MM.1S (cell line): ENCODE results near the gene CAMSAP1.

Experiments
- DNase-seq: peaks from one replicate; pipeline ENCODE4 v3.0.0-alpha.2; 2015
- H2AFZ ChIP-seq: fragments of 300-600 bp; sonication (generic); 2 replicates; pipeline ENCODE4 v1.6.0; 2016; ENCODE audit warnings: antibody characterized with exemption, low read length
- H3F3A ChIP-seq: fragments of 300-600 bp; sonication (generic); 2 replicates; pipeline ENCODE4 v1.6.1; 2016; ENCODE audit warnings: mild to moderate bottlenecking, antibody characterized with exemption, low read length, moderate library complexity, mixed read lengths; ENCODE audit not compliant: insufficient read depth
- H3K27ac ChIP-seq: fragments of 300-600 bp; sonication (generic); 2 replicates; pipeline ENCODE4 v1.5.1; 2016; ENCODE audit warnings: mild to moderate bottlenecking, low read length
- H3K27me3 ChIP-seq: fragments of 300-600 bp; sonication (generic); replicated peaks from 2 replicates; pipeline ENCODE4 v1.6.0; 2016; ENCODE audit warnings: low read length; ENCODE audit not compliant: insufficient read depth
- H3K36me3 ChIP-seq: fragments of 300-600 bp; sonication (generic); replicated peaks from 2 replicates; pipeline ENCODE4 v1.6.1; 2016; ENCODE audit warnings: mild to moderate bottlenecking, low read length, mixed read lengths; ENCODE audit not compliant: insufficient read depth
- H3K4me1 ChIP-seq: fragments of 300-600 bp; sonication (generic); 2 replicates; pipeline ENCODE4 v1.6.1; 2016; ENCODE audit warnings: low read length, mixed read lengths
- H3K4me2 ChIP-seq: fragments of 300-600 bp; sonication (generic); 2 replicates; pipeline ENCODE4 v1.6.0; 2016; ENCODE audit warnings: low read depth, low read length
- H3K4me3 ChIP-seq: fragments of 300-600 bp; sonication (generic); 2 replicates; pipeline ENCODE4 v1.5.1; 2016; ENCODE audit warnings: low read length, mixed read lengths
- H3K79me2 ChIP-seq: fragments of 300-600 bp; sonication (generic); 2 replicates; pipeline ENCODE4 v1.6.1; 2016; ENCODE audit warnings: mixed run types, low read length, mixed read lengths
- H3K9ac ChIP-seq: fragments of 300-600 bp; sonication (generic); 2 replicates; pipeline ENCODE4 v1.6.1; 2016; ENCODE audit warnings: low read length, mixed read lengths
- H3K9me2 ChIP-seq: fragments of 300-600 bp; sonication (generic); replicated peaks from 2 replicates; pipeline ENCODE4 v1.6.1; 2016; ENCODE audit warnings: mild to moderate bottlenecking, low read length, mixed read lengths; ENCODE audit not compliant: insufficient read depth
- H3K9me3 ChIP-seq: fragments of 300-600 bp; sonication (generic); replicated peaks from 2 replicates; pipeline ENCODE4 v1.6.1; 2016; ENCODE audit warnings: mild to moderate bottlenecking, low read length, mixed read lengths; ENCODE audit not compliant: insufficient read depth
- H4K20me1 ChIP-seq: fragments of 300-600 bp; sonication (generic); 2 replicates; pipeline ENCODE4 v1.6.1; 2016; ENCODE audit warnings: mild to moderate bottlenecking, low read length, moderate library complexity, mixed read lengths; ENCODE audit not compliant: insufficient read depth
- CTCF ChIP-seq: fragments of 300-600 bp; sonication (generic); IDR thresholded peaks from 2 replicates; pipeline ENCODE4 v1.5.1; 2016; ENCODE audit warnings: antibody characterized with exemption, low read length, mixed read lengths
- EZH2 ChIP-seq: fragments of 300-600 bp; sonication (generic); optimal IDR thresholded peaks from 2 replicates; pipeline ENCODE3; 2017; ENCODE audit warnings: low read depth, mild to moderate bottlenecking, antibody characterized with exemption, low read length, mixed read lengths
- EZH2phosphoT487 ChIP-seq: fragments of 300-600 bp; sonication (generic); IDR thresholded peaks from 2 replicates; pipeline ENCODE4 v1.6.1; 2018; ENCODE audit warnings: antibody characterized with exemption, low read length

The CAMSAP1 gene

GRCh38 chr9:135782946-135783345 lies 124.4 kb downstream of the CAMSAP1 start:
- Histone ChIP-seq H3K36me3 (no peaks in the 10 kb centered on the region), H3K4me2 (no peak overlapping the region), H3K9ac (no peak overlapping the region), H3F3A (no peaks in the 10 kb centered on the region), H2AFZ (no peak overlapping the region), H3K27me3 (peaks cover 95% of the 10 kb centered on the region), H3K9me2 (no peaks in the 10 kb centered on the region), H3K27ac (no peak overlapping the region), H4K20me1 (no peaks in the 10 kb centered on the region), H3K4me1 (no peaks in the 10 kb centered on the region), H3K4me3 (no peak overlapping the region), H3K79me2 (no peaks in the 10 kb centered on the region), H3K9me3 (no peaks in the 10 kb centered on the region)
- DNase-seq, result no peak
- TF ChIP-seq EZH2phosphoT487 (no peak), EZH2 (no peak), CTCF (no peak)

GRCh38 chr9:135780626-135781025 lies 126.7 kb downstream of the CAMSAP1 start:
- no peak for TF ChIP-seq CTCF
- TF ChIP-seq EZH2, result no peak
- no peak for TF ChIP-seq EZH2phosphoT487
- no peak overlapping the region for H3K9ac ChIP-seq
- H4K20me1 ChIP-seq, result no peaks in the 10 kb centered on the region
- H3K27ac ChIP-seq, result no peak overlapping the region
- H3K4me3 ChIP-seq, result no peak overlapping the region
- H3K9me3 ChIP-seq, result no peaks in the 10 kb centered on the region
- no peak for DNase-seq
- no peaks in the 10 kb centered on the region for H3K9me2 ChIP-seq
- H3K27me3 ChIP-seq, result peaks cover 91% of the 10 kb centered on the region
- no peaks in the 10 kb centered on the region for H3K79me2 ChIP-seq
- no peaks in the 10 kb centered on the region for H3F3A ChIP-seq
- H3K4me2 ChIP-seq, result no peak overlapping the region
- no peaks in the 10 kb centered on the region for H3K4me1 ChIP-seq
- no peaks in the 10 kb centered on the region for H3K36me3 ChIP-seq
- H2AFZ ChIP-seq, result no peak overlapping the region

- TF ChIP-seq CTCF, result no peak
- TF ChIP-seq EZH2phosphoT487, result no peak
- TF ChIP-seq EZH2, result no peak
- H3K9me3 ChIP-seq, result no peaks in the 10 kb centered on the region
- H3K27me3 ChIP-seq, result peaks cover 94% of the 10 kb centered on the region
- no peak overlapping the region for H3K27ac ChIP-seq
- no peak overlapping the region for H2AFZ ChIP-seq
- H3K9me2 ChIP-seq, result no peaks in the 10 kb centered on the region
- no peak for DNase-seq
- H3K36me3 ChIP-seq, result no peaks in the 10 kb centered on the region
- no peaks in the 10 kb centered on the region for H3F3A ChIP-seq
- no peaks in the 10 kb centered on the region for H3K4me1 ChIP-seq
- H4K20me1 ChIP-seq, result no peaks in the 10 kb centered on the region
- no peak overlapping the region for H3K4me2 ChIP-seq
- H3K4me3 ChIP-seq, result no peak overlapping the region
- H3K9ac ChIP-seq, result no peak overlapping the region
- H3K79me2 ChIP-seq, result no peaks in the 10 kb centered on the region
Observed at GRCh38 chr9:135780086-135780485, 127.3 kb downstream of the CAMSAP1 start.
